HUES6 (cell line): ENCODE results near the gene TP53TG5.

Experiments
- H3K27ac ChIP-seq: 2 replicates; pipeline ENCODE4 v1.7.0; 2013; ENCODE audit warnings: low read depth, mild to moderate bottlenecking, low read length, inconsistent platforms
- H3K27me3 ChIP-seq: 2 replicates; pipeline ENCODE4 v1.6.1; 2013; ENCODE audit warnings: low read length; ENCODE audit not compliant: control insufficient read depth, insufficient read depth
- H3K36me3 ChIP-seq: 2 replicates; pipeline ENCODE4 v1.6.1; 2013; ENCODE audit warnings: low read length; ENCODE audit not compliant: control insufficient read depth, insufficient read depth
- H3K4me1 ChIP-seq: 2 replicates; pipeline ENCODE4 v1.6.1; 2013; ENCODE audit warnings: low read length; ENCODE audit not compliant: control insufficient read depth, insufficient read depth
- H3K4me3 ChIP-seq: 2 replicates; pipeline ENCODE4 v1.5.1; 2013; ENCODE audit warnings: low read depth, low read length
- H3K9ac ChIP-seq: one replicate; pipeline ENCODE4 v1.6.1; 2013; ENCODE audit warnings: mild to moderate bottlenecking, low read length
- H3K9me3 ChIP-seq: 2 replicates; pipeline ENCODE4 v1.6.1; 2013; ENCODE audit warnings: low read depth, low read length; ENCODE audit not compliant: control insufficient read depth, insufficient read depth

The TP53TG5 gene

GRCh38 chr20:45374966-45375365 is 3.2 kb downstream of the TP53TG5 start:
- Histone ChIP-seq H3K27ac (no peak overlapping the region), H3K9ac (no peak overlapping the region), H3K36me3 (no peaks in the 10 kb centered on the region), H3K9me3 (no peaks in the 10 kb centered on the region), H3K27me3 (peaks cover 14% of the 10 kb centered on the region), H3K4me1 (peaks cover 6% of the 10 kb centered on the region), H3K4me3 (no peak overlapping the region)

- no peak overlapping the region for H3K27ac ChIP-seq
Observed at GRCh38 chr20:45374101-45374467, 4.0 kb downstream of the TP53TG5 start.

DNA sequence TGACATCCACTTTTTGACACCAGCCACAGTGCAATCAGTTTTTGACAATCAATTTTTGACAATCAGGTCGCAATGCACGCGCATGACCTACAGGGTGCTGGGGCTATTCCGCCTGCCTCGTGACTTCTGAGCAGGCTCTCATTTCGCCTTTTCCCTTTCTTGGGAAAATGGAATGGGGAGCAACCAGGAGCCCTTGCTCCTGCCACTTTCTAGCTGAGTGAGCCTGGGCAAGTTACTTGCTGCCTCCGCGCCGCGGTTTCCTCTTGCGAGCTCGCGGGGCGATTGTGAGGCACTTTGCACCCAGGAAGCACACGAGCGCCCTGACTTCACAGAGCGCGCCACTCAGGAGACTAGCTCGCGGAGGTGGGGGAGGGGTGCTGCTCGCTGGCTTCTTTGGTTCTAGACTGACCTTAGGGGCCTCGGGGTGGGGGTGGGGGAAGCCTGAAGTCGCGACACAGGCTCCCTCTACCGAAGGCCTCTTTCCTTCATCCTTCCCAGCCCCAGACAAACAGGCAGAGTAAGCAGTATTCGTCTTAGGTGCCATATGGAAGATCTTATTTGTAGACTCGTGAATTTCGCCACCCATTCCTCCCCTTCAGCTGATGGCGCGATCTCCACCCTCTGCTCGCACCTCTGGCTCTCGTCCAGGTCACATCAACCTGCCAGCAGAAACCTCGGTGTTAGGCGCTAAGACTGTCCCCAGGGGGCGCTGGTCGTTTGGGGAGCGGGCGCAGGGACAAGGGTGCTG is 4.6 kb downstream of the TP53TG5 start:
- H3K27ac ChIP-seq = no peak overlapping the region
- peak overlapping the region; percentile 24 for H3K9ac ChIP-seq
- H3K9me3 ChIP-seq = no peaks in the 10 kb centered on the region
- peaks cover 6% of the 10 kb centered on the region for H3K4me1 ChIP-seq
- 0 out of 2 replicates have a peak, but pooled peaks cover 3% of the 10 kb centered on the region for H3K36me3 ChIP-seq
- peak overlapping the region; percentile 63 for H3K4me3 ChIP-seq
- H3K27me3 ChIP-seq = peaks cover 14% of the 10 kb centered on the region

More at GRCh38 chr20:45374101-45374467, 4.0 kb downstream of the TP53TG5 start:
- H3K9me3 ChIP-seq = no peaks in the 10 kb centered on the region
- H3K4me3 ChIP-seq = no peak overlapping the region
- no peak overlapping the region for H3K9ac ChIP-seq
- H3K27me3 ChIP-seq = peaks cover 14% of the 10 kb centered on the region
- H3K4me1 ChIP-seq = peaks cover 6% of the 10 kb centered on the region
- no peaks in the 10 kb centered on the region for H3K36me3 ChIP-seq

DNA sequence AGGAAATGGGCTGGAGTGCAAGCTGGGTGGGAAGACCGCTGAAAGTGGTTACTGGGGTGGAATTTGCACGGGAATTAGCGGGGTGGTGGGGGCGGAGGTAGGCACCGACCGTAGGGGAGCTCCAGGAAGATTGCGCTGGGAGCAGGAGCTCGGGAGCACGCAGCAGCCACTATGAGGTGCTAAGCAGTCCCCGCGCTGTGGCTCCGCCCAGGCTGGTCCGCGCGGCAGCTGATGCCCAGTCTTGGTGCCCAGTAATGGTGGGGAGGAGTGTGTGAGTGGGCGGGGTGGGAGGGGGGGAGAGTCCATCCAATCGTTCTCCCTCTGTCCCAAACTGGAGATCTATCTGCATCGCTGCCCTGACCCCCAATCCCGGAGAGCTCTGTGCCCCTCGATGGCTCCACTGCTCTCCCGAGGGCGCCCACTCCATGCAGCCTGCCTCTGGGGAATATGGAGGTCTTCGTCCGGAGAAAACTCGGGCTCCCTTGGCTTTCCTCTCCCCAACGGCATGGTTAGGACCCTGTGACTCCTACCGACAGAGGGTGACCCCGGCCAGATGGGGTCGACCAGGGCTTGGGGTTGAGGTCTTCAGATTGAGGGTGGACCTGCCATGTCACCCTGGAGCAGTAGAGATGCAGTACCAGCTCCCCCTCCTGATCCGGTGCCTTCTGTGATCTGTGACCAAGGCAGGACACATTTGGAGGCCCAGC is 5.3 kb downstream of the TP53TG5 start:
- Histone ChIP-seq H3K36me3 (peaks cover 5% of the 10 kb centered on the region; the same call in 1 of the 2 replicates), H3K9ac (peak overlapping the region; percentile 24), H3K4me1 (peaks cover 6% of the 10 kb centered on the region), H3K4me3 (peak overlapping the region; percentile 63), H3K27me3 (peaks cover 14% of the 10 kb centered on the region), H3K27ac (no peak overlapping the region), H3K9me3 (no peaks in the 10 kb centered on the region)

- Histone ChIP-seq H3K4me3 (peak overlapping the region; percentile 63; the same call in 1 of the 2 replicates), H3K27ac (no peak overlapping the region), H3K27me3 (peaks cover 14% of the 10 kb centered on the region), H3K9me3 (no peaks in the 10 kb centered on the region), H3K4me1 (peaks cover 6% of the 10 kb centered on the region), H3K36me3 (peaks cover 10% of the 10 kb centered on the region), H3K9ac (no peak overlapping the region)
Observed at GRCh38 chr20:45372241-45372640, 5.9 kb downstream of the TP53TG5 start.

GRCh38 chr20:45370571-45371160 is 7.5 kb downstream of the TP53TG5 start:
- H3K36me3 ChIP-seq = peaks cover 24% of the 10 kb centered on the region
- no peak overlapping the region for H3K9ac ChIP-seq
- H3K4me3 ChIP-seq = no peak overlapping the region
- H3K27me3 ChIP-seq = peaks cover 14% of the 10 kb centered on the region
- no peaks in the 10 kb centered on the region for H3K9me3 ChIP-seq
- H3K4me1 ChIP-seq = peaks cover 6% of the 10 kb centered on the region
- H3K27ac ChIP-seq = no peak overlapping the region

- H3K9me3 ChIP-seq = no peaks in the 10 kb centered on the region
- H3K36me3 ChIP-seq = peaks cover 27% of the 10 kb centered on the region
- no peak overlapping the region for H3K4me3 ChIP-seq
- peaks cover 5% of the 10 kb centered on the region for H3K4me1 ChIP-seq
- peaks cover 14% of the 10 kb centered on the region for H3K27me3 ChIP-seq
- H3K27ac ChIP-seq = no peak overlapping the region
- H3K9ac ChIP-seq = no peak overlapping the region
Observed at GRCh38 chr20:45368221-45368980, 9.7 kb downstream of the TP53TG5 start.

DNA sequence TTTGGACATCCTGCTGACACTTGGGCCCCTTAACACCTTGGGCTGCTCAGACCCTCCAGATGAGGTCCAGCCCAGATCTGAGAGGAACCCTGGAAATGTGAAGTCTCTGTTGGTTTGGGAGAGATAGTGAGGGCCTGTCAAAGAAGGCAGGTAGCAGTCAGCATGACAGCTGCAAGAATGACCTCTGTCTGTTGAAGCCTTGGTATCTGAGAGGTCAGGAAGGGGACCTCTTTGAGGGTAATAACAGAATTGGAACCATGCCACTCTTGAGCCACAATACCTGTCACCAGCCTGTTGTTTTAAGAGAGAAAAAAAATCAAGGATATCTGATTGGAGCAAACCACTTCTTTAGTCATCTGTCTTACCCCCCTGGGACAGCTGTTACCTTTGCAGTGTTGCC is 11.0 kb downstream of the TP53TG5 start:
- Histone ChIP-seq H3K36me3 (peaks cover 27% of the 10 kb centered on the region), H3K4me3 (no peak overlapping the region), H3K9me3 (no peaks in the 10 kb centered on the region), H3K27ac (no peak overlapping the region), H3K4me1 (no peaks in the 10 kb centered on the region), H3K9ac (no peak overlapping the region), H3K27me3 (0 out of 2 replicates have a peak, but pooled peaks cover under 1% of the 10 kb centered on the region)

- no peaks in the 10 kb centered on the region for H3K27me3 ChIP-seq
Observed at GRCh38 chr20:45366631-45367030, 11.5 kb downstream of the TP53TG5 start.

GRCh38 chr20:45366192-45366591 is 11.9 kb downstream of the TP53TG5 start:
- no peak overlapping the region for H3K27ac ChIP-seq
- H3K9ac ChIP-seq = no peak overlapping the region
- H3K4me3 ChIP-seq = no peak overlapping the region
- no peaks in the 10 kb centered on the region for H3K9me3 ChIP-seq
- H3K4me1 ChIP-seq = no peaks in the 10 kb centered on the region
- H3K27me3 ChIP-seq = no peaks in the 10 kb centered on the region
- peaks cover 27% of the 10 kb centered on the region for H3K36me3 ChIP-seq

More at GRCh38 chr20:45366631-45367030, 11.5 kb downstream of the TP53TG5 start:
- Histone ChIP-seq H3K4me1 (no peaks in the 10 kb centered on the region), H3K9me3 (no peaks in the 10 kb centered on the region), H3K27ac (no peak overlapping the region), H3K9ac (no peak overlapping the region), H3K36me3 (peaks cover 27% of the 10 kb centered on the region), H3K4me3 (no peak overlapping the region)
